Measurements from ENCODE around the gene STK11. TPM values are rescaled to one million over a fixed set of nuclear protein-coding genes. Genes with fewer than 3 reads are reported as not detected.

STK11 gene
- total and polyA plus RNA-seq, 2 experiments from 2014 or later, result 122 to 180 TPM

DNA sequence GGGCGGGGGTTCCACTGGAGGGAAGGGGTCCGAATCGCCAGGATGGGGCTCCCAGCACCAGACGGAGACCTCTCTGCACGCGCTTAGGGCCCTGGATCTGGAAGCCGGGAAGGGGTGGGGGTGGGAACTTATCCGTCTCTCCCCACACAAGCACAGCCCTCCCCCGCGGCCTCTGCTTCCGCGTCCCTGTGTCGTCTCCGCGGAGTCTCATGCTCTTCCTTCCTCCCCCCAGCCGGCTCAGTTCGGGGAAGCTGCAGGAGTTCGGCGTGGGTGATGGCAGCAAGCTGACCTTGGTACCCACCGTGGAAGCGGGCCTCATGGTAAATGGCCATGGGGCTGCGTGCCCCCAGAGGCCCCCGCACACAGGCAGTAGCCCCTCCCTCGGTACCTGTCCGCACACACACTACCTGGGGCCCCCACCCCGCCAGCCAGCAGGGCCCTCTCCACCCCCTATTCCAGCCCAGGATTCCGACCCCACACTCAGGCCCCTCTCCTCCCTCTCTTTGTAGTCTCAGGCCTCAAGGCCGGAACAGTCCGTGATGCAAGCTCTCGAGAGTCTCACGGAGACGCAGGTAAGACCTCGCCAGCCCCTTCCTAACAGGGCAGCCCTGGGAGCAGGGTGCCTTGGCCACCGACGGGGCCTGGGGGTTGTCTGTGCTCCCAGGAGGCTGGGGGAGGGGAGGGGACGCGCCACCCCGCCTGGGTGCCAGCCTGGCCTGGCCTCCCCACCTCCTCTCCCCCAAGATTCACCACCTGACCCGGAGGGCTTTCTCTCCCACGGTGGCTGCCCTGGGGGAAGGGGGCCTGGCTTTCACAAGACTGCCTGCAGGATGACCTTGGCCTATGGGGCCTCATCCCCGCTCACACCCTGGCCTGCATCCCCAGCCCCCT, 46.0 kb downstream of the STK11 start:
- Histone ChIP-seq H3K4me3 (peak overlapping the region; percentile 92), H3K36me3 (peaks cover 30% of the 10 kb centered on the region), H3K9me3 (ENCODE audit: low read depth) (no peaks in the 10 kb centered on the region), H3K27me3 (no peaks in the 10 kb centered on the region), H3K27ac (peak overlapping the region; percentile 91), H3K4me1 (ENCODE audit: low read depth) (peaks cover 11% of the 10 kb centered on the region)
- peak; percentile 60 to 82 for DNase-seq (ENCODE audit: low read depth in 1 of 2, low spot score in 1 of 2)
- TF ChIP-seq, protein P1, sequence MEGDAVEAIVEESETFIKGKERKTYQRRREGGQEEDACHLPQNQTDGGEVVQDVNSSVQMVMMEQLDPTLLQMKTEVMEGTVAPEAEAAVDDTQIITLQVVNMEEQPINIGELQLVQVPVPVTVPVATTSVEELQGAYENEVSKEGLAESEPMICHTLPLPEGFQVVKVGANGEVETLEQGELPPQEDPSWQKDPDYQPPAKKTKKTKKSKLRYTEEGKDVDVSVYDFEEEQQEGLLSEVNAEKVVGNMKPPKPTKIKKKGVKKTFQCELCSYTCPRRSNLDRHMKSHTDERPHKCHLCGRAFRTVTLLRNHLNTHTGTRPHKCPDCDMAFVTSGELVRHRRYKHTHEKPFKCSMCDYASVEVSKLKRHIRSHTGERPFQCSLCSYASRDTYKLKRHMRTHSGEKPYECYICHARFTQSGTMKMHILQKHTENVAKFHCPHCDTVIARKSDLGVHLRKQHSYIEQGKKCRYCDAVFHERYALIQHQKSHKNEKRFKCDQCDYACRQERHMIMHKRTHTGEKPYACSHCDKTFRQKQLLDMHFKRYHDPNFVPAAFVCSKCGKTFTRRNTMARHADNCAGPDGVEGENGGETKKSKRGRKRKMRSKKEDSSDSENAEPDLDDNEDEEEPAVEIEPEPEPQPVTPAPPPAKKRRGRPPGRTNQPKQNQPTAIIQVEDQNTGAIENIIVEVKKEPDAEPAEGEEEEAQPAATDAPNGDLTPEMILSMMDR (IDR thresholded peaks at IDR 0.05; ENCODE audit: low read depth, low read length), result no peak

DNA sequence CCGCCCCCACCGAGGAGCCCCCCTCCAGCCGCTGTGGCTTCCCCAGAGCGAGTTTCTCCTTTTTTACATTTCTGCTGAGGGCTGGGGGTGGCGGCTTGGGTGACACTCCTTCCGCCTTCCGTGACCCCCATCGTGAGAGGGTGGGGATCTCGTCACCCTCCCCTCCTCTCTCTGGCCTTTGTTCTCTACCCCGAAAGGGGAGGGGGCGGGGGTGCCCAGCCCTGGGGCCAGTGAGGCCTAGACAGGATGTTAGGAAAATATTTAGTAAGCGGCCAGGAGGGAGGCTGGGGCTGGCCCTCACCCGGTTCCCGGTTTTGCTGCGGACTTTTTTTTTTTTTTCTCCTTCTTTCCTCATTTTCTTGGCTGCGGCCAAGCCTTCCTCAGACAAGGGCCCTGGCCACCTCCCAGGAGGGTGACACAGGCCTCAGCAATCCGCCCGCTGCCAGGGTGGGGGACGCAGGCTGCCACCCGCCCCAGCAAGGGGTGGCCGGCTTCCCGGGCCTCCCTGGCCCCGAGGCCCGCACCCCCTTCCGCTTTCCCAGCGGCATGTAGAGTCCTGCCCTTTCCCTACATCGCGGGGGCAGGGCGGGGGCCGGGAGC, 46.7 kb downstream of the STK11 start:
- Histone ChIP-seq H3K27me3 (no peaks in the 10 kb centered on the region), H3K9me3 (ENCODE audit: low read depth) (no peaks in the 10 kb centered on the region), H3K4me1 (ENCODE audit: low read depth) (peaks cover 11% of the 10 kb centered on the region), H3K4me3 (peak overlapping the region; percentile 92), H3K36me3 (peaks cover 35% of the 10 kb centered on the region), H3K27ac (peak overlapping the region; percentile 91)
- TF ChIP-seq, protein P1 (IDR thresholded peaks at IDR 0.05; ENCODE audit: low read depth, low read length), result no peak
- peak in 1 of 2 donors; percentile 99 for DNase-seq (ENCODE audit: low read depth in 1 of 2, low spot score in 1 of 2)

DNA sequence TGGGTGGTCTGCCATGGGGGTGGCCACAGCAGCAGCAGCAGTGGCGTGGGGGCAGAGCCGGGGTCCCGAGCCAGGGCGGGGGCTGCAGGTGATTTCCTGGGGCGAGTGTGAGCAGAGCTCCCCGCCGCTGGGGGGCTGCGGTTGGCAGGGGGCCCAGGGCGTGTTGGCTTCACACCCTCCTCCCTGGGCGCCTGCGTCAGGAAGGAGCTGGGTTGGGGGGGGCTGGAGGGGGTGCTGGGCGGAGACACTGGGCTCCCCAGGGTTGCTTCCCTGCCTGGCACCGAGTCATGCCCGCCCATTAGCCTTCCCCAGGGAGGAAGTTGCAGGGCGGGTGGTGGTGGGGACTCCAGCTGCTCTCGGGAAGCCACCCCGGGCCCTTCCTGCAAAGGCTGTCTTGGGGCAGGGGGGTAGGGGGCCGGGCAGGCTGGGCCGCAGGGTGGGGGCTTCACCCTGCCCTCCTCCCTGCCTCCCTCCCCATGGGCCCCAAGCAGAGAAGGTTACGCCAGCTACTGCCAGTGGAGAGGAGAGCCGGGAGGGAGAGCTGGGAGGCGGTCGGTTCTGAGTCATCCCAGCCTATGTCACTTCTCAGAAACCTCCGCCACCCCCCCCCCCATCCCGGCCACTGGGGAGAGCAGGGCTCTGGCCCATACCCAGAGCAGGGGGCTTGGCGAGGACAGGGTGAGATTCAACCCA, 47.4 kb downstream of the STK11 start:
- Histone ChIP-seq H3K27me3 (no peaks in the 10 kb centered on the region), H3K36me3 (peaks cover 41% of the 10 kb centered on the region), H3K9me3 (ENCODE audit: low read depth) (no peaks in the 10 kb centered on the region), H3K4me1 (ENCODE audit: low read depth) (peaks cover 11% of the 10 kb centered on the region), H3K4me3 (peak overlapping the region; percentile 92), H3K27ac (peak overlapping the region; percentile 91)
- TF ChIP-seq, protein P1 (IDR thresholded peaks at IDR 0.05; ENCODE audit: low read depth, low read length), result no peak
- peak in 1 of 2 donors; percentile 99 for DNase-seq (ENCODE audit: low read depth in 1 of 2, low spot score in 1 of 2)

DNA sequence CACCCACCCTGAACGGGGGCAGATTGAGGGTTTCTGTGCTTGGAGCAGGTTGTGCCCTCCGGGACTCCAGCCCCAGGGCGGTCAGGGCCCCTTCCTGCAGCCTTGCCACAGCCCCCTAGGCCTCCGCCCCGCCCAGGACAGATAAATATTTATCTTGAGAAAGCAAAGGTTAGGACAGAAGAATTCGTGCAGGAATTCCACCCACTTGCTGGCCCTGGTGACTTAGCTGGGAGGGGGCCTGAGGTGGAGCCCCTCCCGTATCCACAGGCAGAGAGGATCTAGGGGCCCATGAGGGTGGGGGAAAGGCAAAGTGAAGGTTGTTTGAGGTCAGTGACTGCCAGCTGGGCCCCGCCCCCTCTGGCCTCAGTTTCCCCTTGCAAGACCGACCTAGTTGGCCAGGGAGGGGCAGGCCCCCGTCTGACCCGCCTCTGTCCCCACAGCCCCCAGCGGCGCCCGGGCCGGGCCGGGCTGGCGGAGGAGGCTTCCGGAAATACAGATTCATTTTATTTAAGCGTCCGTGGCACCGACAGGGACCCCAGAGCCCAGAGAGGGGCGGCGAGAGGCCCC, 48.0 kb downstream of the STK11 start:
- Histone ChIP-seq H3K9me3 (ENCODE audit: low read depth) (no peaks in the 10 kb centered on the region), H3K4me3 (no peak overlapping the region), H3K4me1 (ENCODE audit: low read depth) (peaks cover 11% of the 10 kb centered on the region), H3K27ac (peak overlapping the region; percentile 91), H3K36me3 (peaks cover 44% of the 10 kb centered on the region), H3K27me3 (no peaks in the 10 kb centered on the region)
- DNase-seq (ENCODE audit: low read depth in 1 of 2, low spot score in 1 of 2), result no peak
- TF ChIP-seq, protein P1 (IDR thresholded peaks at IDR 0.05; ENCODE audit: low read depth, low read length), result no peak

DNA sequence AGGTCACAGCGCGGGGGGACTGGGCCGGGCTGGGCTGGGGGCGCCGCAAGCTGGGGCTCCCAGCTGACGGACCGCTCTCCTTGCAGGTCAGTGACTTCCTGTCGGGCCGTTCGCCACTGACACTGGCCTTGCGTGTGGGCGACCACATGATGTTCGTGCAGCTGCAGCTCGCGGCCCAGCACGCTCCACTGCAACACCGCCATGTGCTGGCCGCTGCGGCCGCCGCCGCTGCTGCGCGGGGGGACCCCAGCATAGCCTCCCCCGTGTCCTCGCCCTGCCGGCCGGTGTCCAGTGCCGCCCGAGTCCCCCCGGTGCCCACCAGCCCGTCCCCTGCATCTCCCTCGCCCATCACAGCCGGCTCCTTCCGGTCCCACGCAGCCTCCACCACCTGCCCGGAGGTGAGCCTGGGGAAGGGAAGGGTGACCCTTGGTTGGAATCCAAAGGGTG, 48.5 kb downstream of the STK11 start:
- DNase-seq (ENCODE audit: low read depth in 1 of 2, low spot score in 1 of 2), result no peak
- Histone ChIP-seq H3K27me3 (no peaks in the 10 kb centered on the region), H3K36me3 (peaks cover 44% of the 10 kb centered on the region), H3K9me3 (ENCODE audit: low read depth) (no peaks in the 10 kb centered on the region), H3K27ac (peak overlapping the region; percentile 91), H3K4me1 (ENCODE audit: low read depth) (peaks cover 11% of the 10 kb centered on the region), H3K4me3 (no peak overlapping the region)
- TF ChIP-seq, protein P1 (IDR thresholded peaks at IDR 0.05; ENCODE audit: low read depth, low read length), result no peak
